GM12878 (cell line): ENCODE data around the gene FAM9C. TPM values are rescaled to one million over a fixed set of nuclear protein-coding genes. Genes with fewer than 3 reads are reported as not detected.

Source experiments
- ATAC-seq: fragments of 200-7000 bp; cut with Tn5 transposase; 3 replicates; pipeline ENCODE4 v1.9.1; 2020; ENCODE audit warnings: mild to moderate bottlenecking, moderate library complexity
- BruUV-seq: library from RNA; stranded (reverse); fragments of 400-500 nt; replicated peaks from 2 replicates; lab custom pipeline; 2021; lab: Mats Ljungman, UMichigan
- CTCF ChIA-PET: fragments of 300-600 bp; sonication (Branson Sonifier 250); formaldehyde crosslinking; extraction: SDS; loops from one replicate; lab custom pipeline; 2021; ENCODE audit warnings: inconsistent platforms; lab: Yijun Ruan, JAX
- POLR2A ChIA-PET: fragments of 350-600 bp; formaldehyde crosslinking; extraction: SDS; loops from one replicate; lab custom pipeline; 2021; ENCODE audit warnings: inconsistent platforms; lab: Charles Lee
- RAD21 ChIA-PET: fragments of 300-600 bp; sonication (Branson Sonifier 250); formaldehyde crosslinking; loops from one replicate; lab custom pipeline; 2023; ENCODE audit warnings: antibody characterized with exemption; ENCODE audit not compliant: unreplicated experiment; lab: Charles Lee
- SMC1A ChIA-PET: fragments of 300-600 bp; sonication (Branson Sonifier 250); formaldehyde crosslinking; loops from one replicate; lab custom pipeline; 2023; ENCODE audit not compliant: unreplicated experiment, uncharacterized antibody; lab: Charles Lee
- DNase-seq: peaks from one replicate; pipeline ENCODE4 v3.0.0-alpha.2; 2011; ENCODE audit warnings: low read depth, low spot score
- FAIRE-seq: peaks from 3 replicates; lab custom pipeline; 2011; peaks lifted over from hg19 to GRCh38; lab: Jason Lieb, UNC
- H2AFZ ChIP-seq: 2 replicates; pipeline ENCODE4 v1.6.0; 2011; ENCODE audit warnings: low read depth, low read length, control low read depth; ENCODE audit not compliant: control insufficient read depth
- H3K27ac ChIP-seq: 2 replicates; pipeline ENCODE4 v1.5.1; 2011; ENCODE audit warnings: control low read depth; ENCODE audit not compliant: control insufficient read depth, insufficient read depth
- H3K27me3 ChIP-seq, 2 experiments: replicated peaks in 1 of 2; 2 replicates each; pipeline versions ENCODE4 v1.6.0 to v1.6.1; 2011; ENCODE audit warnings: low read length in 1 of 2; ENCODE audit not compliant: control insufficient read depth in 2 of 2, insufficient read depth in 2 of 2
- H3K36me3 ChIP-seq, 2 experiments: 2 replicates each; pipeline ENCODE4 v1.5.1; 2011; ENCODE audit warnings: low read length in 1 of 2; ENCODE audit not compliant: control insufficient read depth in 2 of 2, insufficient read depth in 2 of 2
- H3K4me1 ChIP-seq: 2 replicates; pipeline ENCODE4 v1.6.1; 2011; ENCODE audit warnings: mild to moderate bottlenecking, low read length, moderate library complexity, mixed read lengths; ENCODE audit not compliant: control insufficient read depth, insufficient read depth
- H3K4me2 ChIP-seq: 2 replicates; pipeline ENCODE4 v1.6.0; 2011; ENCODE audit warnings: control low read depth; ENCODE audit not compliant: control insufficient read depth, insufficient read depth
- H3K4me3 ChIP-seq: fragments of 200-600 bp; sonication (generic); 2 replicates; pipeline ENCODE4 v1.5.1; 2016
- H3K79me2 ChIP-seq: 2 replicates; pipeline ENCODE4 v1.6.0; 2011; ENCODE audit warnings: low read length; ENCODE audit not compliant: control insufficient read depth, insufficient read depth
- H3K9ac ChIP-seq: 2 replicates; pipeline ENCODE4 v1.8.0; 2011; ENCODE audit warnings: low read length, control low read depth, mixed read lengths; ENCODE audit not compliant: control insufficient read depth, insufficient read depth
- H3K9me3 ChIP-seq: replicated peaks from 3 replicates; pipeline ENCODE4 v1.5.1; 2011; ENCODE audit warnings: mild to moderate bottlenecking, low read length; ENCODE audit not compliant: control insufficient read depth, insufficient read depth
- H4K20me1 ChIP-seq: 2 replicates; pipeline ENCODE4 v1.6.0; 2011; ENCODE audit not compliant: control insufficient read depth, insufficient read depth
- ATF7 ChIP-seq: fragments of 450-650 bp; IDR thresholded peaks from 2 replicates; pipeline ENCODE4 v1.6.1; 2016; ENCODE audit warnings: low read depth, mild to moderate bottlenecking
- BRCA1 ChIP-seq: IDR thresholded peaks from 2 replicates; pipeline ENCODE4 v1.6.1; 2011; ENCODE audit warnings: low read depth, low read length, improper control_type of control experiment
- HCFC1 ChIP-seq: fragments of 150-350 bp; IDR thresholded peaks from 2 replicates; pipeline ENCODE4 v1.6.1; 2014; ENCODE audit warnings: low read length
- HSF1 ChIP-seq: fragments of 150-350 bp; IDR thresholded peaks from 2 replicates; pipeline ENCODE4 v1.6.1; 2014; ENCODE audit warnings: mild to moderate bottlenecking, low read depth, low read length
- JUNB ChIP-seq: IDR thresholded peaks from 2 replicates; pipeline ENCODE4 v1.6.1; 2016; ENCODE audit warnings: antibody characterized with exemption, mild to moderate bottlenecking
- MTA2 ChIP-seq: fragments of 450-650 bp; IDR thresholded peaks from 2 replicates; pipeline ENCODE4 v1.6.1; 2016; ENCODE audit warnings: low read depth, mild to moderate bottlenecking, moderate library complexity
- NFYB ChIP-seq: IDR thresholded peaks from 2 replicates; pipeline ENCODE4 v1.6.1; 2011; ENCODE audit warnings: low read depth, mild to moderate bottlenecking, low read length, improper control_type of control experiment, moderate library complexity; ENCODE audit not compliant: insufficient read depth
- SKIL ChIP-seq: fragments of 450-650 bp; IDR thresholded peaks from 2 replicates; pipeline ENCODE4 v1.6.1; 2017; ENCODE audit warnings: mild to moderate bottlenecking, low read depth, inconsistent platforms; ENCODE audit not compliant: poor library complexity, severe bottlenecking
- WGBS: methylation state at CpG from one replicate; pipeline ENCODE4 v1.1.6; 2016; ENCODE audit warnings: low lambda C conversion rate; ENCODE audit not compliant: insufficient replicate concordance, insufficient coverage; ENCODE audit errors: missing lambda C conversion rate; 5-methylcytosine and 5-hydroxymethylcytosine counted together
- in situ Hi-C: fragments of 300-500 bp; cut with MboI; formaldehyde crosslinking; loops from 9 replicates; pipeline ENCODE4 v1.14.3; 2018; ENCODE audit warnings: mixed read lengths
- intact Hi-C: fragments of 100-400 bp; cut with micrococcal nuclease; formaldehyde crosslinking; loops from one replicate; pipeline ENCODE4 v1.14.2; 2022; ENCODE audit not compliant: unreplicated experiment
- polyA plus RNA-seq, 11 experiments: library from polyadenylated mRNA; depleted of rRNA in 4 of 11; unstranded in 6 of 11; stranded (reverse) in 5 of 11; fragments of >200 nt; fragmentation: Nextera tagmentation in 4 of 11; fragmentation: Illumina TruSeq in 1 of 11; extraction: Ambion mirVana in 4 of 11; extraction: Trizol in 1 of 11; gene quantifications; 1 replicate in 1 of 11; 2 replicates in 10 of 11; pipeline versions ENCODE4 v1.2.1 to v1.2.3, GENCODE V29; 2011 to 2016; ENCODE audit warnings: inconsistent platforms in 2 of 11, missing spikeins in 2 of 11, low read depth in 1 of 11
- total RNA-seq, 4 experiments: library from RNA; depleted of rRNA in 3 of 4; stranded (reverse); fragments of >200 nt in 3 of 4; fragmentation: Illumina TruSeq in 1 of 4; extraction: Trizol in 1 of 4; gene quantifications; 2 replicates each; pipeline versions ENCODE4 v1.2.1 to v1.2.3, GENCODE V29; 2013 to 2021
- TF ChIP-seq, protein P1 (sequence below): fragments of 450-650 bp; IDR thresholded peaks from 2 replicates; pipeline ENCODE4 v1.6.1; 2018; ENCODE audit warnings: mild to moderate bottlenecking, low read depth, moderate library complexity; ENCODE audit not compliant: partially characterized antibody
- TF ChIP-seq, protein P2 (sequence below): IDR thresholded peaks from 2 replicates; pipeline ENCODE4 v1.6.1; 2012; ENCODE audit warnings: low read depth, low read length, improper control_type of control experiment
- TF ChIP-seq, protein P3 (sequence below): IDR thresholded peaks from 2 replicates; pipeline ENCODE4 v1.6.1; 2012; ENCODE audit warnings: mild to moderate bottlenecking, low read depth, low read length

The FAM9C gene
- total and polyA plus RNA-seq, 10 of the 15 experiments (the other 5 are each of a cell fraction or from before 2014, with no cell fraction given), result 0.01 to 0.03 TPM; not detected in 8

DNA sequence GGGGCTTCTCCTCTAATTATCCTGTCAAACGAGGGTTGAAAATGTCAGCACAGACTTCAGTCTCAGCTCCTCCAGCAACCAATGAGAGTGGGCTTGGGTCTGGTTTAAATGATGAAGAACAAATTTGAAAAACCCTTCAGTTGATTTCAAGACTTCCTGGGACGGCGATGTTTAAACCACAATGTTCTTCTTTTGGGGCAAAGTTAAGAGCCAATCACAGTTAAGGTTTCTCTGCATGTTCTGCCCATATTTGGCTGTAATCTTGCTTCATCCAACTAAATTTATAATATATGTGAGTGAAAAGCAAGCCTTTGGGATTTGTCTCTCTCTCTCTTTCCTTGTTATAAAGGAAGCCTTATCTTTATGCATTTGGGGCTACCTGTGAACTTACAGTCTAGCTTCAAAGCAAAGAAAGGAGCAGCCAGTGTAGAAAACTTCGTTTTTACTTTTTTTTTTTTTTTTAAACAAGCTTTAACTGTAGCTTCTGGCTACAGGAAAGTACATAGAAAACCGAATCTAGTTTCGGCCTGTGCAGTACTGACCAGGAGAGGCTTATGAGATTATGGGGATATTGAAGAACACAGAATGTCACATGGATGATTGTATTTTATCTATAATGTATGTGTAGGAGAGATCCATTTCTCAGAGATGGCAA is 46.8 kb upstream of the FAM9C start:
- ChIA-PET SMC1A (interaction anchor here (0.6 to 27.7 kb wide), 32 partner anchors 9 to 937 kb away, joined by 3 to 847 read pairs (median 6); no protein-coding TSS in a partner anchor), POLR2A (interaction anchor here (1.0 to 17.3 kb wide), 26 partner anchors 9 to 606 kb away, joined by 3 to 280 read pairs (median 5); partner anchors contain the start of gene TMSB4X), CTCF (interaction anchor here (0.6 to 12.2 kb wide), 21 partner anchors 9 to 399 kb away, joined by 3 to 312 read pairs (median 4); no protein-coding TSS in a partner anchor), RAD21 (interaction anchor here (0.6 to 23.1 kb wide), 25 partner anchors 9 to 643 kb away, joined by 3 to 689 read pairs (median 5); partner anchors contain the start of genes OFD1, TMSB4X and TRAPPC2)
- peaks cover 18% of the 10 kb centered on the region for H3K79me2 ChIP-seq
- H3K4me1 ChIP-seq, result peaks cover 75% of the 10 kb centered on the region
- H3K9ac ChIP-seq, result peak overlapping the region; percentile 56
- H3K4me3 ChIP-seq, result peak overlapping the region; percentile 6; the same call in 1 of the 2 replicates
- H2AFZ ChIP-seq, result peak overlapping the region; percentile 24
- BruUV-seq, result no TSS peak
- H3K36me3 ChIP-seq, result no peaks in the 10 kb centered on the region
- H4K20me1 ChIP-seq, result no peaks in the 10 kb centered on the region
- H3K9me3 ChIP-seq, result no peaks in the 10 kb centered on the region; the same call in 2 of the 3 replicates
- intact Hi-C loops, result loop anchor here (1.0 to 5.0 kb wide), 5 partner anchors 71 to 296 kb away; no protein-coding TSS in a partner anchor
- H3K4me2 ChIP-seq, result peak overlapping the region; percentile 78
- FAIRE-seq (no peak), ATAC-seq (peak; percentile 7), DNase-seq (peak; percentile 75)
- H3K27me3 ChIP-seq, result no peaks in the 10 kb centered on the region
- peak overlapping the region; percentile 100 for H3K27ac ChIP-seq
- in situ Hi-C loops, result loop anchor here (5.0 kb wide), 2 partner anchors 166 to 386 kb away; no protein-coding TSS in a partner anchor
- WGBS, result 21% methylated on average over 6 of the region's 6 CpGs
- TF ChIP-seq JUNB, result no peak
- TF ChIP-seq ATF7, result peak; percentile 40; the same call in 1 of the 2 replicates
- TF ChIP-seq MTA2, result no peak
- TF ChIP-seq HSF1, result no peak
- TF ChIP-seq, protein P1, sequence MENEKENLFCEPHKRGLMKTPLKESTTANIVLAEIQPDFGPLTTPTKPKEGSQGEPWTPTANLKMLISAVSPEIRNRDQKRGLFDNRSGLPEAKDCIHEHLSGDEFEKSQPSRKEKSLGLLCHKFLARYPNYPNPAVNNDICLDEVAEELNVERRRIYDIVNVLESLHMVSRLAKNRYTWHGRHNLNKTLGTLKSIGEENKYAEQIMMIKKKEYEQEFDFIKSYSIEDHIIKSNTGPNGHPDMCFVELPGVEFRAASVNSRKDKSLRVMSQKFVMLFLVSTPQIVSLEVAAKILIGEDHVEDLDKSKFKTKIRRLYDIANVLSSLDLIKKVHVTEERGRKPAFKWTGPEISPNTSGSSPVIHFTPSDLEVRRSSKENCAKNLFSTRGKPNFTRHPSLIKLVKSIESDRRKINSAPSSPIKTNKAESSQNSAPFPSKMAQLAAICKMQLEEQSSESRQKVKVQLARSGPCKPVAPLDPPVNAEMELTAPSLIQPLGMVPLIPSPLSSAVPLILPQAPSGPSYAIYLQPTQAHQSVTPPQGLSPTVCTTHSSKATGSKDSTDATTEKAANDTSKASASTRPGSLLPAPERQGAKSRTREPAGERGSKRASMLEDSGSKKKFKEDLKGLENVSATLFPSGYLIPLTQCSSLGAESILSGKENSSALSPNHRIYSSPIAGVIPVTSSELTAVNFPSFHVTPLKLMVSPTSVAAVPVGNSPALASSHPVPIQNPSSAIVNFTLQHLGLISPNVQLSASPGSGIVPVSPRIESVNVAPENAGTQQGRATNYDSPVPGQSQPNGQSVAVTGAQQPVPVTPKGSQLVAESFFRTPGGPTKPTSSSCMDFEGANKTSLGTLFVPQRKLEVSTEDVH, result no peak
- TF ChIP-seq, protein P2, sequence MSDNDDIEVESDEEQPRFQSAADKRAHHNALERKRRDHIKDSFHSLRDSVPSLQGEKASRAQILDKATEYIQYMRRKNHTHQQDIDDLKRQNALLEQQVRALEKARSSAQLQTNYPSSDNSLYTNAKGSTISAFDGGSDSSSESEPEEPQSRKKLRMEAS, result no peak
- TF ChIP-seq, protein P3, sequence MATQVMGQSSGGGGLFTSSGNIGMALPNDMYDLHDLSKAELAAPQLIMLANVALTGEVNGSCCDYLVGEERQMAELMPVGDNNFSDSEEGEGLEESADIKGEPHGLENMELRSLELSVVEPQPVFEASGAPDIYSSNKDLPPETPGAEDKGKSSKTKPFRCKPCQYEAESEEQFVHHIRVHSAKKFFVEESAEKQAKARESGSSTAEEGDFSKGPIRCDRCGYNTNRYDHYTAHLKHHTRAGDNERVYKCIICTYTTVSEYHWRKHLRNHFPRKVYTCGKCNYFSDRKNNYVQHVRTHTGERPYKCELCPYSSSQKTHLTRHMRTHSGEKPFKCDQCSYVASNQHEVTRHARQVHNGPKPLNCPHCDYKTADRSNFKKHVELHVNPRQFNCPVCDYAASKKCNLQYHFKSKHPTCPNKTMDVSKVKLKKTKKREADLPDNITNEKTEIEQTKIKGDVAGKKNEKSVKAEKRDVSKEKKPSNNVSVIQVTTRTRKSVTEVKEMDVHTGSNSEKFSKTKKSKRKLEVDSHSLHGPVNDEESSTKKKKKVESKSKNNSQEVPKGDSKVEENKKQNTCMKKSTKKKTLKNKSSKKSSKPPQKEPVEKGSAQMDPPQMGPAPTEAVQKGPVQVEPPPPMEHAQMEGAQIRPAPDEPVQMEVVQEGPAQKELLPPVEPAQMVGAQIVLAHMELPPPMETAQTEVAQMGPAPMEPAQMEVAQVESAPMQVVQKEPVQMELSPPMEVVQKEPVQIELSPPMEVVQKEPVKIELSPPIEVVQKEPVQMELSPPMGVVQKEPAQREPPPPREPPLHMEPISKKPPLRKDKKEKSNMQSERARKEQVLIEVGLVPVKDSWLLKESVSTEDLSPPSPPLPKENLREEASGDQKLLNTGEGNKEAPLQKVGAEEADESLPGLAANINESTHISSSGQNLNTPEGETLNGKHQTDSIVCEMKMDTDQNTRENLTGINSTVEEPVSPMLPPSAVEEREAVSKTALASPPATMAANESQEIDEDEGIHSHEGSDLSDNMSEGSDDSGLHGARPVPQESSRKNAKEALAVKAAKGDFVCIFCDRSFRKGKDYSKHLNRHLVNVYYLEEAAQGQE, result no peak
- TF ChIP-seq BRCA1, result no peak
- TF ChIP-seq NFYB, result peak; percentile 76
- no peak for TF ChIP-seq HCFC1
- TF ChIP-seq SKIL, result peak; percentile 11
